Hepatocyte (in vitro differentiated cells): ENCODE results near the gene SET.

ENCODE experiments used
- CTCF ChIP-seq: fragments of 200-600 bp; sonication (generic); IDR thresholded peaks from 2 replicates; pipeline ENCODE4 v1.5.1; 2016; ENCODE audit warnings: antibody characterized with exemption, mild to moderate bottlenecking; ENCODE audit not compliant: poor library complexity
- EZH2 ChIP-seq: fragments of 200-600 bp; sonication (generic); IDR thresholded peaks from 2 replicates; pipeline ENCODE4 v1.6.1; 2016; ENCODE audit warnings: antibody characterized with exemption, mild to moderate bottlenecking, borderline replicate concordance
- EZH2phosphoT487 ChIP-seq: fragments of 200-600 bp; sonication (generic); IDR thresholded peaks from one replicate; pipeline ENCODE4 v1.6.1; 2018; ENCODE audit warnings: antibody characterized with exemption, mild to moderate bottlenecking, low read depth, moderate library complexity; ENCODE audit not compliant: unreplicated experiment, severe bottlenecking

GRCh38 chr9:128718475-128718874, 29.5 kb downstream of the SET start:
- TF ChIP-seq EZH2 (no peak), CTCF (no peak), EZH2phosphoT487 (no peak)
